CD4-positive, alpha-beta T cell treated with Interleukin-4 for 4 hours (primary cell): ENCODE results near the gene CAMK1D.
A peak's percentile ranks its signal among the peaks of the same experiment; 100 is the strongest.
"Not testable (repeated sequence)": the region's sequence is repeated elsewhere in the genome, so short reads cannot be mapped to it uniquely, and the experiment has no call there.

Experiments
- DNase-seq: peaks from one replicate; pipeline ENCODE4 v3.0.0-alpha.2; 2020

The CAMK1D gene

GRCh38 chr10:12348870-12349628 lies at the start of gene CAMK1D:
TSS of gene CAMK1D (plus strand) at chr10:12349547.
- DNase-seq, result peak; percentile 95

GRCh38 chr10:12301036-12301435 lies 48.3 kb upstream of the CAMK1D start:
- DNase-seq, result not testable (repeated sequence)

GRCh38 chr10:12308057-12308456 lies 41.3 kb upstream of the CAMK1D start:
- DNase-seq, result no peak

- DNase-seq, result no peak
Measured at GRCh38 chr10:12308736-12309375, 40.5 kb upstream of the CAMK1D start.

GRCh38 chr10:12309783-12310182 lies 39.6 kb upstream of the CAMK1D start:
- not testable (repeated sequence) for DNase-seq

- no peak for DNase-seq
Measured at GRCh38 chr10:12314836-12315235, 34.5 kb upstream of the CAMK1D start.

- DNase-seq, result no peak
Measured at GRCh38 chr10:12319076-12319475, 30.3 kb upstream of the CAMK1D start.

- DNase-seq, result no peak
Measured at GRCh38 chr10:12320892-12321291, 28.5 kb upstream of the CAMK1D start.

GRCh38 chr10:12321641-12322040 lies 27.7 kb upstream of the CAMK1D start:
- DNase-seq, result no peak

- no peak for DNase-seq
Measured at GRCh38 chr10:12322583-12323131, 26.7 kb upstream of the CAMK1D start.

GRCh38 chr10:12324530-12324929 lies 24.8 kb upstream of the CAMK1D start:
- no peak for DNase-seq

GRCh38 chr10:12327074-12327473 lies 22.3 kb upstream of the CAMK1D start:
- no peak for DNase-seq

GRCh38 chr10:12327476-12327875 lies 21.9 kb upstream of the CAMK1D start:
- no peak for DNase-seq

- not testable (repeated sequence) for DNase-seq
Measured at GRCh38 chr10:12328312-12328711, 21.0 kb upstream of the CAMK1D start.

- no peak for DNase-seq
Measured at GRCh38 chr10:12332572-12333379, 16.6 kb upstream of the CAMK1D start.

GRCh38 chr10:12333380-12334185 lies 15.8 kb upstream of the CAMK1D start:
- peak; percentile 81 for DNase-seq

GRCh38 chr10:12334186-12334530 lies 15.2 kb upstream of the CAMK1D start:
- no peak for DNase-seq

- not testable (repeated sequence) for DNase-seq
Measured at GRCh38 chr10:12335169-12335568, 14.2 kb upstream of the CAMK1D start.

GRCh38 chr10:12337453-12338372 lies 11.6 kb upstream of the CAMK1D start:
- no peak for DNase-seq

GRCh38 chr10:12338981-12339380 lies 10.4 kb upstream of the CAMK1D start:
- DNase-seq, result no peak

GRCh38 chr10:12340371-12340770 lies 9.0 kb upstream of the CAMK1D start:
- no peak for DNase-seq
